Spleen (tissue), 3 donors: ENCODE measurements around the gene EXOC6B.

Experiments used
- POLR2A ChIP-seq, 3 donors: fragments of 450-650 bp; IDR thresholded peaks; one replicate each; pipeline ENCODE4 v1.5.1; 2017; ENCODE audit warnings: antibody characterized with exemption in 3 of 3, mild to moderate bottlenecking in 1 of 3
- POLR2AphosphoS5 ChIP-seq, 3 donors: sonication (generic); formaldehyde crosslinking; IDR thresholded peaks; one replicate each; pipeline ENCODE4 v1.5.1; 2017; ENCODE audit warnings: antibody characterized with exemption in 3 of 3

GRCh38 chr2:72718876-72719275 is 107.0 kb downstream of the EXOC6B start:
- TF ChIP-seq POLR2AphosphoS5 (IDR thresholded peaks at IDR 0.05) (no peak), POLR2A (IDR thresholded peaks at IDR 0.05) (no peak)
